NCI-H2081 treated with DMSO at 0.1 percent for 48 hours (cell line): Measurements from ENCODE around the gene MIS12.

ENCODE experiments used
- DNase-seq: peaks from one replicate; lab custom pipeline; 2025; lab: John Stamatoyannopoulos, UW

Gene MIS12

GRCh38 chr17:5500247-5500588, 13.9 kb downstream of the MIS12 start:
- no peak for DNase-seq

- DNase-seq = peak; percentile 14
Measured at GRCh38 chr17:5500589-5501391, 14.4 kb downstream of the MIS12 start.

- no peak for DNase-seq
Measured at GRCh38 chr17:5501685-5502084, 15.3 kb downstream of the MIS12 start.

GRCh38 chr17:5502552-5502951, 16.2 kb downstream of the MIS12 start:
- DNase-seq = no peak

- no peak for DNase-seq
Measured at GRCh38 chr17:5506307-5506706, 19.9 kb downstream of the MIS12 start.

GRCh38 chr17:5508810-5509209, 22.4 kb downstream of the MIS12 start:
- DNase-seq = no peak

GRCh38 chr17:5509482-5509881, 23.1 kb downstream of the MIS12 start:
- DNase-seq = no peak

GRCh38 chr17:5510771-5511170, 24.4 kb downstream of the MIS12 start:
- no peak for DNase-seq

- DNase-seq = no peak
Measured at GRCh38 chr17:5511401-5512225, 25.2 kb downstream of the MIS12 start.

GRCh38 chr17:5513628-5514027, 27.3 kb downstream of the MIS12 start:
- DNase-seq = no peak

- no peak for DNase-seq
Measured at GRCh38 chr17:5514976-5515375, 28.6 kb downstream of the MIS12 start.

GRCh38 chr17:5516060-5516792, 29.9 kb downstream of the MIS12 start:
- no peak for DNase-seq

- no peak for DNase-seq
Measured at GRCh38 chr17:5522476-5522875, 36.1 kb downstream of the MIS12 start.

- DNase-seq = no peak
Measured at GRCh38 chr17:5523249-5523648, 36.9 kb downstream of the MIS12 start.

GRCh38 chr17:5526821-5527598, 40.6 kb downstream of the MIS12 start:
- DNase-seq = no peak

- no peak for DNase-seq
Measured at GRCh38 chr17:5527601-5528250, 41.4 kb downstream of the MIS12 start.

GRCh38 chr17:5530265-5531084, 44.1 kb downstream of the MIS12 start:
- DNase-seq = no peak

- DNase-seq = no peak
Measured at GRCh38 chr17:5531085-5531418, 44.7 kb downstream of the MIS12 start.

GRCh38 chr17:5532581-5532980, 46.2 kb downstream of the MIS12 start:
- DNase-seq = no peak

- DNase-seq = no peak
Measured at GRCh38 chr17:5533486-5534315, 47.3 kb downstream of the MIS12 start.
